Measurements from ENCODE around the gene SENP5.

Gene SENP5

GRCh38 chr3:196969660-196970546, 102.2 kb downstream of the SENP5 start:
- DNase-seq = peak; percentile 79

- no peak for DNase-seq
Observed at GRCh38 chr3:196970547-196971093, 102.9 kb downstream of the SENP5 start.

- DNase-seq = no peak
Observed at GRCh38 chr3:196971094-196971698, 103.5 kb downstream of the SENP5 start.

GRCh38 chr3:196974661-196975060, 106.9 kb downstream of the SENP5 start:
- no peak for DNase-seq

- DNase-seq = no peak
Observed at GRCh38 chr3:196975349-196975748, 107.6 kb downstream of the SENP5 start.

- no peak for DNase-seq
Observed at GRCh38 chr3:196976941-196977340, 109.2 kb downstream of the SENP5 start.

- DNase-seq = no peak
Observed at GRCh38 chr3:196979545-196979944, 111.8 kb downstream of the SENP5 start.

GRCh38 chr3:196981657-196982056, 113.9 kb downstream of the SENP5 start:
- DNase-seq = no peak

GRCh38 chr3:196983186-196983585, 115.5 kb downstream of the SENP5 start:
- DNase-seq = no peak
